GOT3 (cell line): ENCODE measurements around the gene GJB1.
"Not testable (repeated sequence)": the region's sequence is repeated elsewhere in the genome, so short reads cannot be mapped to it uniquely, and the experiment has no call there.

ENCODE experiments used
- DNase-seq: peaks from one replicate; lab custom pipeline; 2025; ENCODE audit warnings: mixed read lengths; lab: John Stamatoyannopoulos, UW

The GJB1 gene

GRCh38 chrX:71222929-71223328, at the start of gene GJB1:
TSS of gene GJB1 (plus strand) at chrX:71223224. CDS start at chrX:71223708, 484 bp downstream.
- no peak for DNase-seq

DNA sequence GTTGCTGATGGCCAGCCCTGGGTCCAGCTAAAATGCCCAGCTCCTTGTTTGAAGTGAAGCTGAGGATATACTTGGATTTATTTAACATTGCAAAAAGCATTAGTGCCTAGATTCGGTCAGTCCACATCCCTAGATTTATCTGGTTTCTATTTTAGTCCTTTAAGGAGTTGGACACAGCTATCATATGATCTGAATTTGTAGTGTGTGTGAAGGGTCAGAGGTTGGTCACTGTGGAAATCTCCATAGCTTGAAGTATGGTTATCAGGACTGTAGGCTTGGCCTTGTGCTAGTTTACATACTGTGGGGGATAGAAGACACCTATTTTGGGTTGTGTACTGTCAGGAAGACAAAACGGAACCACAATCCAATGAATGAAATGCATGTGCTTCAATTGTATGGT, 49.6 kb upstream of the GJB1 start:
- no peak for DNase-seq

DNA sequence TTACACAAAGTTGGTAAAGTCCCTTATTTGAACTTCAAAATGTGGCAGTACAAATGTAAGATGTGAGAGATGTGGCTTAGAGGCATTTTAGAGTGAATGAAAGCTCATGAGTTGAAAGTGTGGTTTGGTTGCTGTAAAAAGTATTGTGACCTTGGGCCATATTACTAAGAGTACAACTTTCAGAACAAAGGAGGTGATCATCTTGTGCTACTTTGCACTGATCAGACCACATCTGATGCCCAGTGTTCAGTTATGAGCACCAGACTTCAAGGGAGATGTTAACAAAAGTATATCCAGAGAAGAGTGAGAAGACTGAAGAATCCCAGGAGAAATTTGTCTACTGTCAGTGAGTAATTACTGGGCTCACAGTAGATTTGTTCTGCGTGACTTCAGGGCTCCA, 48.2 kb upstream of the GJB1 start:
- DNase-seq, result no peak

DNA sequence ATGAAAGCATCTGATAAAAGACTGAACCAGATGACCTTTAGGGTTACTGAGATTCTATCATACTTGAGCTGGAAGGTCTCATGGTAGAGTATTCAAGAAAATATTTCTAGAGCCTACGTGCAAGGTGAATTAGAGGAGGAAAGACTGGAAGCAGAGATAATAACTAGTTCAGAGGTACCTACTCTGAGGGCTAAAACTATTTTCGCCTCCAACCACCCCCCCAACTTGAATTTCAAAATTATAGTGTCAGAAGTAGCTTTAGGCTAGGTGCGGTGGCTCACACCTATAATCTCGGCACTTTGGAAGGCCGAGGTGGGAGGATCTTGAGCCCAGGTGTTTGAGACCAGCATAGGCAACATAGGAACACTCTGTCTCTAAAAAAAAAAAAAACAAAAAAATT, 47.5 kb upstream of the GJB1 start:
- no peak for DNase-seq

- DNase-seq, result no peak
These were observed 45.7 kb upstream of the GJB1 start for GRCh38 chrX:71177327-71177726.

GRCh38 chrX:71178908-71179307, 44.1 kb upstream of the GJB1 start:
- no peak for DNase-seq

DNA sequence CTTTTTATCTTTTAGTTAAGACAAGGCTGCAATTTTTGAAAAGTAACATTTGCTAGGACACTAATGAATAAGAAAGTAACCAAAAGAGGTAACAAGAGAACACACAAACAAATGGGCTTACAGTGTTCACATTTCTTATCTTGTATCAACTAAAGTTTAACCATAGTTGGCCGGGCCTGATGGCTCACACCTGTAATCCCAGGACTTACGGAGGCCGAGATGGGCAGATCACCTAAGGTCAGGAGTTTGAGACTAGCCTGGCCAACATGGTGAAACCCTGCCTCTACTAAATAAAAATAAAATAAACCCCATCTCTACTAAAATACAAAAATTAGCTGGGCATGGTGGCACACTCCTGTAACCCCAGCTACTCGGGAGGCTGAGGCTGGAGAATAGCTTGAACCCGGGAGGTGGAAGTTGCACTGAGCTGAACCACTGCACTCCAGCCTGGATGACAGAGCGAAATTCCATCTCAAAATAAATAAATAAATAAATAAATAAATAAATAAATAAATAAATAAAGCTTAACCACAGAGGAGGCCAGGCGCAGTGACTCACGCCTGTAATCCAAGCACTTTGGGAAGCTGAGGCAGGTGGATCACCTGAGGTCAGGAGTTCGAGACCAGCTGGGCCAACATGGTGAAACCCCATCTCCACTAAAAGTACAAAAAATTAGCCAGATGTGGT, 42.3 kb upstream of the GJB1 start:
- DNase-seq, result not testable (repeated sequence)

GRCh38 chrX:71181558-71181909, 41.5 kb upstream of the GJB1 start:
- DNase-seq, result no peak

- DNase-seq, result peak; percentile 57
These were observed 40.9 kb upstream of the GJB1 start for GRCh38 chrX:71181910-71182799.

GRCh38 chrX:71182871-71183270, 40.2 kb upstream of the GJB1 start:
- no peak for DNase-seq

GRCh38 chrX:71183341-71183740, 39.7 kb upstream of the GJB1 start:
- DNase-seq, result no peak

DNA sequence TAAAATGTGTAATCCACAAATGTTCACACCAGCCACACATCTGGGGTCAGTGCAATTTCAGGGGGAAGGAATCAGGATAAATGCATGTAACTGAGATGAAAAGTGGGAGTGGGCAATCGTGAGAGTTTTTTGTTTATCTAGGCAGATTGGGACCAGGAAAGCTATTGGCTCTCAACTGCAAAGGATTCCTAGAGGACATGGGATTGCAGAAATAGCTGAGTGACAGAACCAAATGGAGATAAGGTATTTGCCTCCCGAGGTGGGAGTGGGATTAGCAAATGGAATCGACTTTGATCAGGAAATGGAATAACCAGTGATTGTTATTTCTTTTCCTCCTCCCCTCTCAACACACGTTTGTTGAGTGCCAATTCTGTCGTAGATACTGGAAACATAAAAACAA, 38.9 kb upstream of the GJB1 start:
- no peak for DNase-seq

- DNase-seq, result no peak
These were observed 38.1 kb upstream of the GJB1 start for GRCh38 chrX:71184803-71185495.

DNA sequence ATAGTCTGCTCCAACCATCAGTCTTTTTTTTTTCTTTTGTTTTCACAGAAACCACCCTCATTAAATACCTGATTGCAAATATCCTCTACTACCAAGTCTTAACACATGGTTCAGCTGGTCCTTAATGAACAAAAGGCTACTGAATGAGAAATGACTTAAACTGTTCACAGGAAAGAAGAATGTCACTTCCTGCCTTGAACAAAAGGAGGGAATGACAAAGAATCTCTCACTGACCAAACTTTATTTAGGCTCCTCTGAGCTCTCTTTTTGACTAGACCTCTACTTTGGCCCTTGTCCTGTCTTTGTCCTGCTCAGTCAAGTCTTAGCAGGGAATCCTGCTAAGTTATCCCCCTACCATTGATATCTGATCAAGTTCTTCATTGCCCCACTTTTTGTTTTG, 31.8 kb upstream of the GJB1 start:
- DNase-seq, result no peak

DNA sequence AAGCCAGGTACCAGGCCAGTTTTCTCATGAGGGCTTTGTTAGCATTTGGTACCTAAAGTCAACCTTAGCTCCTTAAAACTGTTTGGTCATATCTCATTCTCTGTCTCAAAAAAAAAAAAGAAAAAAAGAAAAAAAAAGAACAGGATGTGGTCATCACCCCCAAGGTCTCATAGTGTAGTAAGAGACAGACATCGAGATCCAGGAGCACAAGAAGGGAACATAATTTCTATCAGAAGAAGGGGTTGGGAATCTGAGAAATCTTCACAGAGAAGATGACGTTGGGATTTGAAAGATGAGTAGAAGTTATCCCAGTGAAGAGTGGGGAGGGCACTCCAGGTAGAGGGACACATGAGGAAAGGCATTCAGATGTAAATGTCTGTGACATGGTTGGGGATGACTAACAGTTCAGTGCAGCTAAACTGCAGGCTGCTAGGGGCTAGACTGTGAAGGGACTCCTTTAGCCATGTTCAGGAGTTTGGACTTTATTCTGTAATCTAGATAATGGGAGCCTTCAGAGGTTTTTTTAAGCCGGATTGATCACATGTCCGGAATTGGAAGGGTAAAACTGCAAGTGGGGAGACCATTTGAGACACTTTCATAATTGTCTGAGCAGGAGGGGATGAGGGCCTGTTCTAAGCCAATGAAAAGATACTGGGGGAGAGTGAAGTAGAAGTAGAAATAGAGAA, 26.9 kb upstream of the GJB1 start:
- DNase-seq, result no peak

DNA sequence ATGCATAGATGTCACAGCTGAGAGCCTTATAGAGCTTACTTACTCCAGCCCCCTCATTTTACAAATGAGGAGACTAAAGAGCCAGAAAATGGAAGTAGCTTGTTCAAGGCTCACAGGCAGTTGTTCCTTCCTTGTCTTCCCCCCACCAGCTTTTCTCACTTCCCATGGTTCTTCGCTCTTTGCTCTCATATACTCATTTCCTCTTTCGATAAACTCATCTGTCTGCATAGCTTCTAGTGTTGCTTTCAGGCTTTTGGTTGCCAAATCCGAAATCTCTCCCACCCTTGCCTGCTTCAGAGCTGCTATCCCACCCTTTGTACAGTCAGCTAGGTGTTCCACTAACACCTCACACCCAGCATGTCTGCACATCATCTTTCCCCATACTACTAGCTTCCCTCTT, 25.0 kb upstream of the GJB1 start:
- no peak for DNase-seq

DNA sequence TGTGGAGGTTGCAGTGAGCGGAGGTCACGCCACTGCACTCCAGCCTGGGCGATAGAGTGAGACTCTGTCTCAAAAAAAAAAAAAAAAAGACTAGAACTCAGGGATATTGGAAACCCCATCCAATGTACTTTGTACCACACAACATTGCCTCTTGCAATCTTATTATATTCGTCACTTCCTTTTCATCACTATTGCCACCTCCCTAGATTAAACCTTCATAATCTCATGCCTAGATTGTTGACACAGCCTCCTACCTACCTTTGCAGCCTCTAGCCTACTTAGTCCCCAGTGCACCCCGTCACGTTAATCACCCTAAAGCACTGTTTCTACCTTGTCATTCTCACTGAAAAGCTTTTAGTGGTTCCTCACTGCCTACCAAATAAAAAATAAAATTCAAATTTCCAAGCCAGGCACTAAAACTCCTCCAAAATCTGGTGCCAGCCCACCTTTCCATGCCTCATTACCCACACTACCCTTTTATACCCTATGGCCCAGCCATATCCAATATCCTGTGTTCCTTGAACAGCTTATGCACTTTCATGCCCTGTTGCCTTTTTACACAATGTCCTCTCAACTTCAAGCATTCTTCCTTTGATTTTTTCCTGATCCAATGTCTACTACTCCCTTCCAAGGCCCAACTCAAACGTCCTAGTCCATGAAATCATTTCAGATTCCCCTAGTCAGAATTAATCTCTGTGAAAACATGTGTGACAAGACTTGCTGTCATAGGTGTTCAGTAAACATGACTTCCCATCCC, 23.6 kb upstream of the GJB1 start:
- no peak for DNase-seq

GRCh38 chrX:71210816-71211215, 12.2 kb upstream of the GJB1 start:
- DNase-seq, result no peak

DNA sequence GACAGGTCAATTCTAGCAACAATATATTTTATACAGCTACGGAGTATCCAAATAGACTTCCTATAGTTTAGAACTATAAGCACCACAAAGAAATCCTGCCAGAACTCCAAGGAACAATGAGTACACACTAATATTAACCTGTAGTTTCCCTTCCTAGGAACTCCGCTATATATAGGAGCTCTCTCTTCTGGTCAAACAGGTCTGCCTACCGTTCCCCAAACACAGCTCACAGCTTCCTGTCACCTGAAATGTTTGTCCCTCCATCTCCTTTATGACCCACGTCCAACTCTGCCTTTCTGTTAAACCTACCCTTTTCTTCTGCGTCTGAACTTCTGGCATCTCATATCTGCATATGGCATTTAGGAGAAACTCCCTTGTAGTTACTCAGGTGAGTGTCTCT, 10.5 kb upstream of the GJB1 start:
- DNase-seq, result no peak

DNA sequence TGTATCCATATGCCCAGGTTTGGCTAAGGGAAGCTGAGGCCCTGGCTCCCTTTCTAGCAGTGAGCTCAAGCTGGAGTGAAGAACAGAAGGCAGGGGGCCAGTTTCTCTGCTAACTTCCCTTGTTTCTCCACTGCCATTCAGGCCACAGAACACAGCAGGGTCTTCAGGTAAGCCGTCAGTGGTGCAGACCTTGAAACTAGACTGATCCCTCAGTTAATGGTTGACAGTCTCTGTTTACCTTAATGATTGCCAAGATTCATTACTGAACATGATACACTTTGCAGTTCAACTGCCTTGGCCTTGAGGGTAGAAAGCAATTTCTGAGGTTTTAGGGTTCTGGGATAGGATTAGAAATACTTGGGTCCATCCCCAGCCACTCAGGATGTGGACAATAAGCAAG, 8.9 kb upstream of the GJB1 start:
- DNase-seq, result no peak

DNA sequence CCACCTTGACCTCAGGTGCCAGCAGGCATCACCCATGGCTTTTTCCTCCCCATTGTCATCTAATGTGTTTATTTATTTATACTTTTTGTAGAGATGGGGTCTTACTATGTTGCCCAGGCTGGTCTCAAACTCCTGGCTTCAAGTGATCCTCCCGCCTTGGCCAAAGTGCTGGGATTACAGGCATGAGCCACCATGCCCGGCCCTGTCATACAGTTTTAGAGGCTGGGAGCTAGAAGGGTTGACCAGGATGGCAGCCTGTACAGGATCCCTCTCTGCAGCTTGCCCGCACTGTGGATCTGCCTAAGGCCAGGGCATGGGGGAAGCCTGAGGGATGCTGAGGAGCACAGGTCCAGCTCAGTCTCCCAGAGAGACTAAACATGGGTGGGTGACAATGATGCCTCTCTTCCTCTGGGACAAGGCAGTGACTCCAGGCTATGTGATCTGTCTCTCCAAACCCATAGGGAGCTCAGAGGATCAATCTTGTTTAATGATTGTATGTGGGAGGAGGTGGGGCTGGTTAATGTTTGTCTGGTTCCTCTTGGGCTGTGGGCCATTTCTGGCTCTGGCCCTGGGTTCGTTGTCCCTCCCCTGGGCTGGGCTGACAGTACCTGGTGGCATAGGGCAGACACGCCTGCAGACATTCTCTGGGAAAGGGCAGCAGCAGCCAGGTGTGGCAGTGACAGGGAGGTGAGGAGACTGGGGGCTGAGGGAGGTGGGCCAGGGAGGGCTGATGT, 8.3 kb upstream of the GJB1 start:
- no peak for DNase-seq
